ENCODE measurements around the gene EIF3F. TPM values are rescaled to one million over a fixed set of nuclear protein-coding genes. Genes with fewer than 3 reads are reported as not detected.

Gene EIF3F, protein sequence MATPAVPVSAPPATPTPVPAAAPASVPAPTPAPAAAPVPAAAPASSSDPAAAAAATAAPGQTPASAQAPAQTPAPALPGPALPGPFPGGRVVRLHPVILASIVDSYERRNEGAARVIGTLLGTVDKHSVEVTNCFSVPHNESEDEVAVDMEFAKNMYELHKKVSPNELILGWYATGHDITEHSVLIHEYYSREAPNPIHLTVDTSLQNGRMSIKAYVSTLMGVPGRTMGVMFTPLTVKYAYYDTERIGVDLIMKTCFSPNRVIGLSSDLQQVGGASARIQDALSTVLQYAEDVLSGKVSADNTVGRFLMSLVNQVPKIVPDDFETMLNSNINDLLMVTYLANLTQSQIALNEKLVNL
- 182 TPM for total RNA-seq

DNA sequence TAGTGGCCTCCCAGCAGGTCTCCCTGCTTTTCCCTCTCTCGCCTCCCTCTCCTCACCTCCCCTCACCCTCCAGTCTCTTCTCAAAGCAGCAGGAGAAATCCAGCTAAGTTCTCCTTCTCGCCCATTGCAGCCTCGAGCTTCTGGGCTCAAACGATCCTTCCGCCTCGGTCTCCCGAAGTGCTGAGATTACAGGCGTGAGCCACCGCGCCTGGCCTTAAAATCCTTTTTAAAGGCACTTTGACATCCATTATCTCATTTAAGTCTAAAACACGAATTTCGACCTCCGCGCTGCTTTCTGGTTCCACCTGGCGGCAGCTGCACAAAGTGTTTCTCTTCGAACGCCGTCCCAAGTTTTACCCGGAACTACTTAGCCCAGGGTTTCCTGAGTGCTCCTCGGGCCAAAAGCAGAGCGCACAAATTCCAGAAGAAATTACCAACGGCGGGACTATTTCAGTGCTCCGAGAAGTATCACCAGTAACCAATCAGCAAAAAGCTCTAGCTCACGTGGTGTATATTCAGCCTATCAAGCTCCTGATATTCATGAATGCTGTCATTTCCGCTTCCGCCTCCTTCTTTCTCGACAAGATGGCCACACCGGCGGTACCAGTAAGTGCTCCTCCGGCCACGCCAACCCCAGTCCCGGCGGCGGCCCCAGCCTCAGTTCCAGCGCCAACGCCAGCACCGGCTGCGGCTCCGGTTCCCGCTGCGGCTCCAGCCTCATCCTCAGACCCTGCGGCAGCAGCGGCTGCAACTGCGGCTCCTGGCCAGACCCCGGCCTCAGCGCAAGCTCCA, at the start of gene EIF3F:
EIF3F (plus strand) TSS at position 570 of the 792 bp plus-strand sequence; CDS start at position 586, 16 bp downstream.

DNA sequence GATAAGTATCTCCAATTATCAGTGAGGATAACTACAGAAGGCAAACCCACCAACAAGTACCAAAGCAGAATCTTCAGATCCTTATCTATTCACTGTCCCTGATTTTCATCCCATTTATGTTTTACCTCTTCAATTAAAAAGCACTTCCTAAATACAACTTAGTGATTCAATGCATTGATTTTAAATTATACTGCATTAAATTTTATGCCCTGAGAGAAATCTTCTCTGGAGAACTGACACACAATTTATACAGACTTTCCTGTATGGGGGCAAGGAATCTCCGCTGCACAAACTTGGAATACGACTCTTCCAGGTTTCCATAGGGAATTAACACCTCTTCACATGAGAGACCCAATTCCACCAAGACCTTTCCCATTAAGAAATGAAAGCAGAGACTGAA, 45.5 kb upstream of the EIF3F start, which contains the start of gene OR10A3:
OR10A3 (minus strand) TSS at position 101 of the 400 bp plus-strand sequence. CDS start 2,188 bp downstream, outside the sequence.

DNA sequence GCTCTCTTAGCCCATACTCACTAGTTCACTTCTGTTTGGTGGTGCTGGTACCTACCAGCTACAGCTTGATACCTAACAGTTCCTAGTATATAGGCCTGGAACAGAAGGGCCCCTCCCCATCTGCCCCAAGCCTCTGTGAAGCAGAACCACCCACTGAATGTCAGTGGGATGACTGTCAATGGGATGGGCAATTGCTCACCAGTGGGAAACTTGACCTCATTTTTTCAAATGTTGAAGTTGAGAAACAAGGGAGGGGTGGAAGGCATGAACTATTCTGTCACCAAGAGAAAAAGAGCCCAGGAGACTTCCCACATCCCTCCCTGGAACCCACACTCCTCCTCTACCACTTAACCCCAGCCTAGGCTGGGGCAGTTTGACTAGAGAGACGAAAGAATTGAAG, 21.8 kb upstream of the EIF3F start, which contains the start of gene NLRP10:
NLRP10 (minus strand) TSS at position 62 of the 400 bp plus-strand sequence. CDS start 1,952 bp downstream, outside the sequence.

Small RNA genes lying within 50 kb of the gene (small RNA-seq; reads per million reads assigned to genes)
- not detected for gene COX6CP5 (ENCODE audit: low replicate concordance)

Other genes starting within 250 kb of the EIF3F start
- gene OR5P2, start 190.4 kb upstream of the EIF3F start, total RNA-seq, result not detected
- not detected for gene OR5P3, start 156.5 kb upstream of the EIF3F start, total RNA-seq
- gene OR10A6, start 56.1 kb upstream of the EIF3F start, total RNA-seq, result not detected
- not detected for gene OR10A3, start 45.6 kb upstream of the EIF3F start, total RNA-seq
- gene NLRP10, start 21.9 kb upstream of the EIF3F start, total RNA-seq, result not detected
- gene TUB, start 93.9 kb downstream of the EIF3F start, total RNA-seq, result 90.8 TPM
- gene RIC3, start 181.7 kb downstream of the EIF3F start, total RNA-seq, result 61.0 TPM

Measured in parietal lobe (tissue), 2 donors.